ENCODE measurements around the gene ESR2. TPM values are rescaled to one million over a fixed set of nuclear protein-coding genes. Genes with fewer than 3 reads are reported as not detected.
A peak's percentile ranks its signal among the peaks of the same experiment; 100 is the strongest.
"Not testable (repeated sequence)": the region's sequence is repeated elsewhere in the genome, so short reads cannot be mapped to it uniquely, and the experiment has no call there.

ESR2 gene
- polyA plus RNA-seq, 1 donor: 0.41 TPM

DNA sequence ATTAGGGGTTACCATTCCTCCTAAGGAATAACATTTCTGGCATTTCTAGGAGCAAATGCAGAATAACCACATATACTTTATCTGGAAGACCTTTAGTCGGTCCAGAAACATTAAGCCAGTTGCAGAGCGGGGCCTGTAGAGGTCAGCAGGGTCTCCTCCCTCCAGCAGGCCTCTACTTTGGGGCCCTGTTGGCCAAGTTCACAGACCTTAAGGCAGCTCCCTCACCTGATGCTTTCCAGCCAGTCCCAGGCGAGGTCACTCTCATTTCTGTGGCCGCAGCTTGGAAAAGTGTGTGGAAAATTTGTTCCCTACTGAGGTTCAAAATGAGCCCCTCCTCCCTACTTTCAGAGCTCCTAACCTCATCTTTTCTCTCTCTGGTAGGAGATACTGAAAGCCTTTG, 74.1 kb downstream of the ESR2 start:
- no peak for DNase-seq

DNA sequence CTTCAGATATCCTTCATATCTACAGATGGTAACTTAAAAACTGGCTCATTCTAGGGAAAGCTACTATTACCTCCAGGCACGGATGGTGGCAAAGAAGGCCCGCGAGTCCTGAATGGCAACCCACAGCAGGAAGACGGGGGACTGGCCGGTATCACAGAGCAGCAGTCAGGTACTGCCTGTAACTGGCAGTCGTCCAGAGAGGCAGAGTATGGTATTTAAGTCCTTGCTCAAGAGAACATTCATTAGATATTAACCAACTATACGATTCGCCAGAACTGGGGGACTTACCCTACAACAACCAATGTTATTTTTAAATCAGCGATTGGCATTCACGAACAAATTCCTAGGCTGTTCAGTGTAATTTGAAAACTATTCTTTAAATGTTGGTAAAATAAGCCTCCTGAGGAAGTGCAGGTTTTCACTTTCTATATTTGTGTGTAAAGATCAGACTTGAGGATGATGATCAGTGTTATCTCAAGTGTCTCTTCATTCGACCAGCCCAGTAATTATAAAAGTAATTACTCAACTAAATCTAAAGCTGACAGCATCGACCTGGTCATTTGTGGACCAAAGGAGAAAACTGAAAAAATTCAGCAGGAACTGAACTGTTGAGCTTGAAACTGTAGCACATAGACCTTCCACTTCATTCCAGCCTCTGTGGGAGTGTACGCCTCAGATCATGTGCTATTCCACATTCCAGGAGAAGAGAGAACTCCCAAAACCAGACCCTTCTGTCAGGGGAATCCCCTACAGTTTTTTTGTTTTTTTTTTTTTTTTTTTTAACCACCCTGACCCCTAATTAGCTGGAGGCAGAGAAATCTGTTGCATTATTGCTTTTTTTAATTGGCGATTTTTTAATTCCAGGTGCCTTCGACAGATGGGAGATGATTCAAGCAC, 75.6 kb downstream of the ESR2 start:
- no peak for DNase-seq

DNA sequence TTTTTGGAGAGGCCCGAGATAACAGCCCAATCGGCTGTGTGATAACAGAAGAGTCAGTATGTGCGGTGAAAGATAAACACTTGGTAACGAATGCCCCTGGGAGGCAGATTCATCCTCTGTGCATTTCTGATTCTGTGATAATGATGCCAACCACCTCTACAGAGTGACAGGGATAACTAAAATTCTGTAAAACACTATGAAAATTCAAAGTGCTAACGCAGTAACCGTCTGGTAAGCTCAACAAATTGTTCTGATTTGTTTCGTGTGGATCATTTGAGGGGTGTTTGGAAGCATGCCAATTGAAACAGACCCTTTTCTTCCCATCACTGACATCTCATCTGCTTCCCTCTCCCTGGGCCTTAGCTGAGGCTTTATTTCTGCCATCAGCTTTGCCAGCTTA, 76.3 kb downstream of the ESR2 start:
- DNase-seq: no peak

DNA sequence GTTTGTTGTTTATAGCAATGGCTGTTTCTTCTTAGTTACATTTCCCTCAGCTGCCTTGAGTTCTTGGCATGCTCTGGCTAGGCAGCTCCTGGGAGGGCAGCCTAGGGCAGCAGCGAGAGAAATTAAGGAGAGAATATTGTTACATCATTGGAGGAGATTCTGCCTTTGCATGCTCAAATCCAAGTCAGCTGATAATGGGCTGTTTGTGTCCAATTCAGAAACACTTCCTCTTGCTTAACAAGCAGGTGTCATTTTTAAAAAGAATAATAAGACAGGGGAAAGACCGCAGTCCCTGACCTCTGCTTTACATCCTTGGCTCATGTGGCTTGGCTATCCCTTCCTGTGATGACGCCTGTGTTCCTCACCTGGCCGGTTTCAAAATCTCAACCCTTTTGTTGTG, 76.9 kb downstream of the ESR2 start:
- DNase-seq: no peak

DNA sequence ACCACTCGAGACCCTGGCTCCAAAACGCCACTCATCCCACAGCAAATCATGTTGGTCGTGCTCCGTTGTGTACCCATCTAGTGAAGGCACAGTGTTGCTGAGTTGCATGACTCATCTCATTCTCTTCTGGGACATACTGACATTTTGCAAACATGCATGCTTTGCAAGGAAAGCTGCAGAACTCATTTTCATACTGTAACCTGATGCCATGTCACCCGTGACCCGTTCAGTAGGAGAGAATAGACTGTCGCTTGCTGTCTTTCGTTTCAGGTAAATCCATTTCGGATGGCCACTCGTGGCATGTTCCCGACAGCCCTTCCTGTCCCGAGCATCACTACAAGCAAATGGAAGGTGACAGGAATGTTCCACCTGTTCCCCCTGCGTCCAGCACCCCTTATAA, 78.2 kb downstream of the ESR2 start:
- DNase-seq: no peak

DNA sequence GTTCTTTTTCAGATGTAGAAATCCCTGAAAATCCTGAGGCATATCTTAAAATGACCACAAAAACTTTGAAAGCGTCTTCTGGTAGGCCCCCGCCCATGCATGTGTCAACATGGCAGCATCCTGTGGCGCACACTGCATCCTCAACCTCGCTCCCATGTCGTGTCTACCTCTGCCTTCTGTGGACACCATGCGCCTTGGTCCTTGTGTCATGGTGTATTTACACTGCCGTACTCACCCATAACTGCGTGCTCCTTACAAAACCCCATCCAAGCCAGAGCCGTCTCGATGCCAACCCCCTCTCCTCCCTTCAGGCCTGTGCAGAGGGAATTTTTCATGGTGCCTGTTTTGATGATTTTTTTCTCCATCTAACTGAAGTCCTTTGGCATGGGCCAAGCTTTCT, 78.9 kb downstream of the ESR2 start:
- DNase-seq: no peak

DNA sequence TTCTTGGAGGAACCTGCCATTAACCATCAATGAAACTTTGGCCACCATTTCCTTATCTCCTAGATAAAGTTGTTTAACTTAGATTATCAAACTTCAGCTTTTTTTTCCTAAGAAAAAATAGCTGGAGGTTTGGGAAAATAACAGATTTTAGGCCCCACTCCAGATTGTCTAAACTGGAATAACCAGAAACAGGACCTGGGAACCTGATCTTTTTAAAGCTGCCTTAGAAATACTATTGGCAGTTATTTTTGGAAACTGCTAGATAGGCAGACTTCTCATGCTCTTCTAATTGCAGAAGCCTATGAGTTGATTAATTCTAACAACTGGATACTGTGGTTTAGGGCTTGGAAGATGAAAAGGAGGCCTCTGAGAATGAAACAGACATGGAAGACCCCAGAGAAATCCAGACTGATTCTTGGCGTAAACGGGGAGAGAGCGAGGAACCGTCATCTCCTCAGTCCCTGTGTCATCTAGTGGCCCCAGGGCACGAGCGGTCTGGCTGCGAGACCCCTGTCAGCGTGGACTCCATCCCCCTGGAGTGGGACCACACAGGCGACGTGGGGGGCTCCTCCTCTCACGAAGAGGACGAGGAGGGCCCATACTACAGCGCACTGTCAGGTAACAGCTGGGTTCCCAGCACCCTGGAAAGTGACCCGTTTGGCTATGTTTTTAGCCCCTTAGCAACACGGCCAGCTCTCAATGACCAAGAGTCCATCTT, 80.2 kb downstream of the ESR2 start:
- DNase-seq: no peak

DNA sequence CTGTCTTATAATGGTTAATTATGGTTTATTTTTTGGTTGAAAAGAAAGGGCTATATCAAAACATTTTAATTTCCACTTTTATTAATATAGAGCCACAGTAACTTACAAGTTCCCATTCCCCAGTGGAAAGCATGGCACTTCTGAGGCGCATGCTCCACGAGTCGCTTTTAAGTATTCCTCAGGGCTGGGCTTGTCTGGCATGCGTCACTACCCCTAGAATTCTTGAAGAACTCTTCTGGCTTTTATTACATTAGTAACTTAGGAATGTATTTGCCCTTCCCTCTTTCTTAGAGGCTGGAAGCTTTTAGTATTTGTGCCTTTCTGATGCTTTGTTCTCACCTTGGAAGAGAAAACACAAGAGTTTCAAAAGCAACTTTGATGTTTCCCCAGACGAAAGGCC, 81.1 kb downstream of the ESR2 start:
- no peak for DNase-seq

DNA sequence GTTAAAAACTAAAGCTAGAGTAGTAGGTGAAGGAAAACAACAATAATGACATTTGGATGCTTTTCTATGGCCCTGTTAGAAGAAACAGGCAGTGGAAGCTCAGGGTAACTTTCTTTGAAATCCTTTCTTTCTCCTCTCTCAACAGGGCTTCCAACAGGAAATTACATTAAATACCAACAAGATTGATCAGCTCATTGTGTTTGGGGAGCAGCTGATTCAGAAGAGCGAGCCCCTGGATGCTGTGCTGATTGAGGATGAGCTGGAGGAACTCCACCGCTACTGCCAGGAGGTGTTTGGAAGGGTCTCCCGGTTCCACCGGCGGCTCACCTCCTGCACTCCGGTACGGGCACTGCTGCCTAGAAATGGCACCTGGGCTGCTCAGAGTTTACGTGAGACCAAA, 81.5 kb downstream of the ESR2 start:
- no peak for DNase-seq

DNA sequence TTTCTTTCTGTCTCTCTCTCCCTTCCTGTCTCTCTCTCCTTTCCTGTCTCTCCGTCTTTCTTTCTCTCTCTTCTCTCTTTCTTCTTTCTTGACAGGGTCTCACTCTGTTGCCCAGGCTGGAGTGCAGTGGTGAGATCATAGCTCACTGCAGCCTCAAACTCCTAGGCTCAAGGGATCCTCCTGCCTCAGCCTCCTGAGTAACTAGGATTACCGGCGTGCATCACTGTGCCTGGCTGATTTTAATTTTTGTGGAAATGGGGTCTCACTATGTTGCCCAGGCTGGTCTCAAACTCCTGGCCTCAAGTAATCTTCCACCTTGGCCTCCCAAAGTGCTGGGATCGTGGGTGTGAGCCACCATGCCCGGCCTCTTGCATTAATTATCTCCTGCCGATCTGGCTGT, 83.3 kb downstream of the ESR2 start:
- not testable (repeated sequence) for DNase-seq

DNA sequence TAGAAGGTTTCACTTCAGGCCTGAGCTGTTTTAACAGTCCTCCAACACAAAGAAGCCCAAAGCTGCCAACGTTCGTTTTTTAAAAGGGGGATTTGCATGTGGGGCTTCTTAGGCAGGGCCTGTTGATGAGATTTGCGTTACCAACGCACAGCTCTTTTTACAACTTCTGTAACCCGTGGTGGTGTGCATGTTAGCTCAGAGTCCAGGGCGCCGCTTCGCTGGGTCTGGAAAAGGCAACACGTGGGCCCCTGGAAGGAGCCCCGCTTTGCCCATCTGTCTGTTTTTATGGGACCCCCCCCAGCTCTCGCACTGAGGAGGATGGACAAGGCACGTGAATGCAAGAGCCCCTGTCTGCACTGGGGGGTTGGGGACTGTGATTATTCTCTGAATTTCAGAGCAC, 84.0 kb downstream of the ESR2 start:
- DNase-seq: no peak

DNA sequence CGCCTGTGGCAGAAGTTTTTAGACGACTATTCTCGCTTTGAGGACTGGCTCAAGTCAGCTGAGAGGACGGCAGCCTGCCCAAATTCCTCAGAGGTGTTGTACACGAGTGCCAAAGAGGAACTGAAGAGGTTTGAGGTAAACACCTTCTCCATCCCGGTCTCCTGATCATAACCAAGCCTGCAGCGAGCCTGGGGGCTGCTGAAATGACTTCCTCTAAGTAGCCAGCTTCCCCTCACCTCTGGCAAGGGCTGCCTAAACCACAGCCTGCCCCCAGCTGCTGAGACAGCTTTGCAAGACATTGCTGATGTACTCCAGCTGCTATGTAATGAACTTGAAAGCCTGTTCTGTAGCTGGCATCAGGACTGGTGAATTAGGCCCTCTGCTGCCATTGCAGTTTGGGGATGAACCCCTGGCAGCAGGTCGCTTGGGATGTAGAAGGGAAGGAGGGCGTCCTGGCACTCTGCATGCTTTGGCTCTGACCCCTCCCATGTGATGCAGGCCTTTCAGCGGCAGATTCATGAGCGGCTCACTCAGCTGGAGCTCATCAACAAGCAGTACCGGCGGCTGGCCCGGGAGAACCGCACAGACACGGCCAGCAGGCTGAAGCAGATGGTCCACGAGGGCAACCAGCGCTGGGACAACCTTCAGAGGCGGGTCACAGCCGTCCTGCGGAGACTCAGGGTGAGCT, 84.6 kb downstream of the ESR2 start:
- DNase-seq: peak; percentile 16

DNA sequence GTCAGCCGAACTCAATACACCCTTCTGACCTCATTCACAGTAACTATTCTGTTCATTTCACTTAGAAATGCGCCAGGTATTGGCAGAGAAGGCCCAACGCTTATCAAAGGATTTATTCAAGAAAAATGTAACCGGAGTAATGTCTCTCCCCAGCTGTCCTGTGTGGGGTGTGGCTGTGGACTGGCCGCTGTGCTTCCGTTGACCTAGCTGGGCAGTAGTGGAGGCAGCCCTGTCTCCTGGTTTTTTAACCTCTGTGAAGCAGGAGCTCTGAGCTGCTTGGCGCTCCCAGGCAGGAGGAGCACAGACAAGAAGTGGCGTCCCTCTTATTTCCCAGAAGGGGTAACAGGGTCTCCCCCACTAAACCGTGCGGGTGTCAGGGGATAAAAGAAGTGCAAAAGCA, 85.2 kb downstream of the ESR2 start:
- DNase-seq: no peak

DNA sequence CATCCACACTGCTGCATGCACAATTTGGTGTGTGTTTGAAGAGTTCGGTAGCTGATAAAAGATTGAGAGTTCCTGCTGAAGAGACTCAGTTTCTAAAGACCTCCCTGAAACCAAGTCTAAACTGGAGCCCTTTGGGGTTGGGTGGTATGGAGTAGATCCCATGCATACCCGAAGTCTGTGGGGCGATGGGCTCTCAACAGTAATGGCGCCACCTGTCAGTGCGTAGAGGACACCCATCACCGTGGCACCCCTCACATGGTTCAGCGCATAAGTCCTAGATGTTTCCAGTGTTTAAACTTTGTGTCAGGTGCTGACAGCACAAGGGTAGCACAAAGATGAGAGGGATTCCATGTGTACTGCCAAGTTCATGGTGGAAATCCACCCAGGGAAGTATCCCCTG, 85.9 kb downstream of the ESR2 start:
- DNase-seq: no peak

DNA sequence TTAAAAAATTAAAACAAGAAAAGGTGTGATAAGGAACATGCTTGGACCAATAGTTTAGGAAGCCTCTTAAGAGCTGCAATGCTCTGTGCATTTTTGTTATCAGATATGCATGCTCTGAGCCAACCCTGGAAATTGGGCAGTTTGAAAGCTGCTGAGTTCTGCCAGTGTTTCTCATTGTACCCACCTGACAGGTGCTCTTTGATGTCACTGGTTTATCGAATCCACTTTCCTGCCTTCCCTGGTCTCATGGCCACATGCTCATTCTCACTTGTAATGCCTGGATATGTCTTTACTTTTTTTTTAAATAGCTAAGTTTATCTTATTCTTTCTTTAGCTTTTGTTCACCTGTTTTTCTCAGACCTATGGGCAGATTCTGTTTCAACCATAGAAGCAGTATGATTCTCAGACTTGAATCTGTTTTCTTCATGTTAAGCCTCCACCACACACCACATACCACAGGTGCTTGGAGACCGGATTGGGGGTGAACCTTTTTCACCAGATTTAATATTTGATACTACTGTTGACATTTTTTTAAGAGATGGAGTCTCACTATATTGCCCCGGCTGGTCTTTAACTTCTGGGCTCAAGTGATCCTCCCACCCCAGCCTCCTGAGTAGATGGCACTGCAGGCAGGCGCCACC, 90.7 kb downstream of the ESR2 start:
- no peak for DNase-seq

DNA sequence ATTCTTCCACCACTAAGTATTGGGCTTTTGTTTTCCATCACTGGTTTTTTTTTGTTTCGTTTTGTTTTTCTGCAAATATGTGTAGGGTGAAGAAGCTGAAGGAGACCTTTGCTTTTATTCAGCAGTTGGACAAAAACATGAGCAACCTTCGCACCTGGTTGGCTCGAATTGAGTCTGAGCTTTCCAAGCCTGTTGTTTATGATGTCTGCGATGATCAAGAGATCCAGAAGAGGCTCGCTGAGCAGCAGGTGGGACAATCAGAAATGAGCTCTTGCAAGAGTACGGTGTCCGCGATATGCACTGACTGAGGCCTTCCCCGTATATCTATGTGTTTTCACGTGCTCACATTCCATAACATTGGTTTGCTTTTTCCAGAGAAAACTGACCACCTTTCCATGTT, 91.5 kb downstream of the ESR2 start:
- DNase-seq: no peak

DNA sequence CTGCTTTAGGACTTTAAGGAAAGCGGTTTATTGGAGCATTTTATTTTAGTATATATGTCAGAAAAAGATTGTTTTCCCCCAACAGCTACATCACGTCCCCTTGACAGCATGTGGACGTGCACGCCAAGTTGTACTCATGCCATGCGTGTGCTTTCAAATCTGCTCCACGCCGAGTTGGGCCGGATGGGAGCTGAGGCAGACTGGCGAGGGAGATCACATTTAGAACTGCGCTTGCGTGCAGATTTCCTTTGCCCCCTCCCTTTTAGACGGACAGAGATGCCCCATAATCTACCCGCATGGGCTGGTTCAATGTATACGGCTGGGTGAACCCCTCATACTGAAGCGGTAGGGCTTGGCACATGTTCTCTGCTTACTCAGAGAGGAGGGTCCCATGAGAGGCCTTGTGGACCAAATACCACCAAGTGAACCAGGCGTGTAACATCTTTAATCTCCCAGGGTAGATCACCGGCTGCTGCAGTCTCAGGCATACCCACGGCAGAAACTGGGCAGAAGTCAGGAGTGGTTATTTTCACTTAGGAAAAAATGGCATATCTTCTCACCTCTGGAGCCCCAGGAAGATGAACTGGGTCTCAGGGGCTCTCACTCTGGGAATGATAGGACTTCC, 92.1 kb downstream of the ESR2 start:
- DNase-seq: no peak

DNA sequence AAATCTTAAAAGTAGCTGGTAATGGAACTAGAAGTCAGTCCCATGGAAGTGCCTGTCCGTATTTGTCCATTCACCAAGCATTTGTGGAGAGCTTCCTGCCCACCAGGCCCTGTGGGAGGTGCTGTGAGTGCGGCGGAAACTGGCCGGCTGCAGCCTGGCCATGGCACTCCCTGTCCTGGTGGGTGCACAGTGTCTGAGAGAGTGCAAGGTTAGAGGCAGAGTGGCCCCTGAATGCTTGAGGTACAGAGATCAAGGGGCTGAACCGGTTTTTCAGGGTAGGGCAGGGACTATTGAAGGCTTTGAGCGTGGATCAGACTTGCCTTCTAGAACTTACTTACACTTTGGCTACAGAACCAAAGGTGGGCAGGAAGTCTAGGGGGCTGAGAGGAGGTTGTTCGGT, 92.9 kb downstream of the ESR2 start:
- no peak for DNase-seq

DNA sequence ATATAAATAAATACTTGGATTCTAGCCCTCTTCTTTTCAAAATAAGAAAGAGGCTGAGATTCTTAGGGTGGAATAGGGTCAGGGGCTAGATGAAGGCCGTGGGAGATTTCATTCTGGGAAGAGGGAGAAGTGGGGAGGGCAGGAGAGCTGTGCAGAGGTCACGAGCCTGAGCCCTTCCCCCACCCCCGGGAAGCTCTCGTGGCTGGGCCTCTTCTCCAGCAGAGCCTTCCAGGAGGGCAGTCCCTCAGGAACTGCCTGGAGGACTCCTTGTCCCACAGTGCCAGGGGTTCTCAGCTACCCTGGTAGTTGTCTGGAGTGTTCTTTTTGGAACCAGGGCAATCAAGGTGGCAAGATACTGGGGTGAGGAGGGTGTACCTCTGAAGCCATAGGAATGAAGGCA, 94.0 kb downstream of the ESR2 start:
- DNase-seq: no peak

DNA sequence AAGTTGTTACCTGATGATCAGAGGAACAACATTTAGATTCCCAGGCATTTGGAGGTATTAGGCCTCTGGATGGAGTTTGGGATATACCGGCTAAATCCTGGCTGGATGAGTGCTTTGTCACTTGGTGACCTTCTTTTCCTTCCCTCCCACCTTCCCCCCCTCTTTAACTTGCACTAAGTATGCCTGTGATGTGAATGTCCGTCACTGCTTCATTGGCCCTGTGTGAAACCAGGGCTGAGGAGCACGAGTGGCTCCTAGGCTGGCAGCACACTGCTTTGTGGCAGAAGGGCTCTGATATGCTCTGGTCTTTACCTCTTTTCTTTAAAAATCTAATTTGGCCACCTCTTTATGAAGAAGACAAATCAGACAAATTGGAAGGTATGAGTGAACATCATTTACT, 95.7 kb downstream of the ESR2 start:
- DNase-seq: no peak

DNA sequence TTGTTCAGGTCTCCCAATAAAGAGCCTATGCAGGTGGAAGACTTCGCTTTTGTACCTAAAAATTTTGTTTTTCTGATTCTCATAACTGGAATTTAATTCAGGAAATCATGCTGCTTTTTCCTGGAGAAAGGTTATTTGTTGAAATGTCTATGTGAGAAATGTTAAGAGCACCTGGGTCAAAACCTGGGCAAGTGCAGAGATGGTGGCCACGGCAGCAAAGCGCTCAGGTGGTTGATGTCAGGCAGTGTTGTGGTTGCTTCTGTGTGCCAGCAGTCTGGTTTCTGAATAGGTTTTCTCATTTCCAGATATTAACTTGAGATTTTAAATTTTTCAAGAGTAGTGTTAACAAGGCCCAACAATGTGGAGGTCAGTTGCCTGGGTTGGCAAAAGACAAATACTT, 96.2 kb downstream of the ESR2 start:
- DNase-seq: no peak

DNA sequence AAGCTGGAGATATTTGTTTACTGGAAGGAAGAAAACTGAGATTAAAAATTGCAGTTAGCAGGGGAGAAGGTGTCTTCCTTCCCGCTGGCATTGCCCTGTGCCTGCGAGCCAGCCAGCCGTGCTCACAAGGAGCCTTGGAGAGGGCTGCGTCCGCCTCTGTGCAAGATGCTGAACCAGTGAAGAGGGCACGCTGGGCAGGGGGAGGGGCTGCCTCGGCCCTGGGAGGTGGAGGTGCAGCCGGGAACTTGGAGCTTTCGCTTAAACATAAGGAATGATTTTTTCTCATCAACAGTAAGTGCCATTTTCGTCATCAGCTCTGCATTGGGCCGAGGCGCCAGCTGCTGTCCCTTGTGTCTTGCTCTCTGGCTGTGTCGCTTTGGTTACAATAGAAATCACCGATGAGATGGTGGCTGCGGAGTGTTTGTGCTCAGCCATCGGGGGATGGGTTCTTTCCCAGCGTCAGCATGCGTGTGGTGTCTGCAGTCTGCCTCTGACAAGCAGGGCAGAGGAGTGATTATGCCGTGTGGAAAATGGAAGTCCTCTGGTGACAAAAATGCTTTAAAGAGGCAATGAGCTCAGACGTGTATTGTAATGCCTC, 97.3 kb downstream of the ESR2 start:
- DNase-seq: peak; percentile 49

All from hindlimb muscle (tissue), 1 donor.